GM21526 (cell line): ENCODE measurements around the gene UNC5C.

Experiments
- ATAC-seq: cut with Tn5 transposase; IDR thresholded peaks from one replicate; pipeline ENCODE4 v1.9.1; 2021; ENCODE audit warnings: moderate library complexity; ENCODE audit not compliant: unreplicated experiment, low FRiP score

UNC5C gene

GRCh38 chr4:95238554-95238953 lies 310.2 kb downstream of the UNC5C start:
- ATAC-seq = no peak

DNA sequence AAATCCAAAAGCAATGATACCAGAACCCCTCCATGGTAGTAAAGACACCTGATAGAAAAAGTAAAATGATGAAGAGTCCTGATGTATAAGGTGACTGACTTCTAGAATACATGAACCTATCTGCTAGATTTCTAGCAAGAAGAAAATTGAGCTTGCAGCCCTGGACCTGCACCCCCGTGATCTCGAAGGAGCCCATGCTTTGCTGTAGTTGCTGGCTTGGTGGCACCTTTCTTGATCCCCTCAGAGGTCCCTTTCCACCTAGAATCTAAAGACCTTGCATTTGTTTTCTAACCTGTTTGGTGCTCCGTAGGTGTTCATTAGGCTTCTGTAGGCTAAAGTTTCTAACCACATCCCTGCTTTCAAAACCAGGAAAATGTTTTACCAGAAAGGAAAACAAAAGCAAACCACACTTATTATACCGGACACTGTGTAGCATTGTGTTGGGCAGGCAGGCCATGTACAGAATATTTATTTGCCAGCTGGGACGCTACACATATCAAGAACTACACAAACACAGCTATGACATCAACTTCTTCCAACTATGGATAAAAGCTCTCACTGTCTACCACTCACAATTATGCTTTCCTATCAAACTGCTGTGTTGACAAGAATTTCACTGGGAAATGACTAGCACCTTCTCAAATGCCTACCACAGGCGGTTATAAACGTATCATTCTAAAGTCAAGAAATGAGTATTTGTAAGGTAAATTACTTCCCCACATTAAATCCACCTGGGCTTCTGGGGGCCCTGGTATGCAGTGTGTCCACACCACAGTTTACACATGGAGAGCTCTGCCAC lies 316.2 kb downstream of the UNC5C start:
- ATAC-seq = no peak

- ATAC-seq = no peak
Measured at GRCh38 chr4:95231681-95232080, 317.1 kb downstream of the UNC5C start.

GRCh38 chr4:95225849-95226248 lies 322.9 kb downstream of the UNC5C start:
- no peak for ATAC-seq

DNA sequence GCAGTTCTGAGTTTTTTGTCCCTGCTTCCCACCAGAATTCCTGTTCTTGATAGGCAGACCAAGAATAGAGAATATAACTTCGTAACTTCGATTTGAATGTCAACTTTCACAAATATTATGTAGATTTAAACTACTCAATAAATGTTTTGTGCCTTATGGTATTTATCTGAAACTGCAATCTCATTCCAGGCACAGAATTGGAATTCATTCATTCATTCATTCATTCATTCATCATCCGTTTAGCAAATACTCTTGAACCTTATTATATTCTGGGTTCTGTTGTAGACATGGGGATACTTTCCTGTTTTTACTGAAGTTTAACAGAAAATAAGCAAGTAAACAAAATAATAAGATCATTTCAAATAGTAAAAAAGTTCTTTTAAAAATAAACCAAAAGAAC lies 324.4 kb downstream of the UNC5C start:
- no peak for ATAC-seq

- no peak for ATAC-seq
Measured at GRCh38 chr4:95220205-95221175, 328.3 kb downstream of the UNC5C start.

DNA sequence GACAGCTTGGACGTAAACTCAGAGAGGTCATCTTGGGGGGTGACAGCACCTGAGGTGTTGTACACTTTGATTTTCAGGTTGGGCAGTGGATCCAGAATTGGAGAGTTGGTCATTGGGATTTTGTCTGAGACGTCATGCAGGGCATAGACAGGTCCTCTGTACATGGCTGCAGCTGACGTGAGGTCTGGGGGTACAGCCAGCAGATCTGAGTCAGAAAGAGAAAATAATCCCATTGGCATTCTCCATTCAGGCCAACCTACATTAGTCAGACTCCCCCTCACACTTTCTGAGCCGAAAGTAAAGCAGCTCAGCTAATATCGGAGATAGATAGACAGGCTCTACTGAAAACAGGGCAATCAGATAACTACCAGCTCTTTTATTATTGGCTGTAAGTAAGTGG lies 329.7 kb downstream of the UNC5C start:
- ATAC-seq = no peak

GRCh38 chr4:95217197-95217596 lies 331.6 kb downstream of the UNC5C start:
- no peak for ATAC-seq

DNA sequence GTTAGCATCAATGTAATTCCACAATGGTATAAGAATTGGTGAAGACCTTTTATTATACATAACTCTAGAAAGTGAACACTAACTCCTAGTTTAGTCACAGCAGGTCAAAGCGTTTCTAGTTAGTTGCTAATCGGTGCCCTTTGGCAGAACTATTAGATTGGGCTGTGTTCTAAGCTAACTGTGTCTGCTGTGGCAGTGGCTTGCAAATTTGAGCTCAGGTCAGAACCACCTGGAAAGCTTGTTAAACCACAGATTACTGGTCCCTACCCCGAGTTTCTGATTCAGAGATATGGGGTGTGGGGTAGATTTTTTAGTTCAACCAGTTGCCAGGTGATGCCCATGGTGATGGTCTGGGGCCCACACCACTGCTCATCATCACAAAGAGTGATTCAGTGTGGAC lies 332.1 kb downstream of the UNC5C start:
- no peak for ATAC-seq

DNA sequence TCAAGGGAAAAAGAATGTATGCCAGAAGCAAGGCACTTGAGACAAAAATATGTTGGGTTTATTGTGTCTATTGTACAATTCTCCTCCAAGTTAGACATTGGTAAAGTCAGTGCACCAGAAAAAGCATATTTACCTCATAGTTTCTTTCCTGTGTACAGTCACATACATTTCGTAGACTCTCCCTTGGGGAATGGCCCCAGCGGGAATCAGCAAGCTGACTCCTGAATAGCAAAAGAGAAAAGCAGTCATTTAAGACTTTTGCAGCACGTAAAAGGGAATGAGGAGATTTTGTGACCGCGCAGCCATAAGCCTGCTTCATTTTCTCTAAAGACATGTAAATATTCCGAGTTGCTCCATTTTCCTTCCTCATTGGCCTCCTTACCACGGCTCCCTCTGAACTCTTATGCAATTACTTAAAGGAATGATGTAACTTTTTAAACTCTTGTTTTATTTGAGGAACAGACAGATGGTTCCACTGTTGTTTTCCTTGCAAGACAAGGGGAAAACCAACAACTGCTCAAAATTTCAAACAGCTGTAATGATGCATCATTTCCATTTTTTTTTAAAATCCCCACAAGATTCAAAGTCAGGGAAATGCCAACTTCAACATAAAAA lies 332.7 kb downstream of the UNC5C start:
- no peak for ATAC-seq

DNA sequence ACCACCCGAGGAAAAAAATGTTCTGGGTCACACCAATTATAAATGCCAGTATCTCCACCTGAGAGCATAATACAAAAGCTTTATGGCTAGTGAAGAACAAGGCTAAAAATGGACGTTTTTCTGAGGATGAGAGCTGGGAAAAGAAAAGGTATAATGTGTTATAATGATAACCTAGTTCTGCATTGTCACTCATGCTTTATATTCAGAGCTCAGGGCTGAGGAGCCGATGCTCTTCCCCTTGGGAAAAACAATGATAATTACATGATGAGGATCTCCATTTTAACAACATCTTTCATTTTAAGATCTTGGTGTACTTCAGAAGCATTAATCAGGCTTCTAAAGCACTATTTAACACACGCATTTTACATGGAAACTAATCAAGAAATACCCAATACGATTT lies 333.7 kb downstream of the UNC5C start:
- no peak for ATAC-seq

DNA sequence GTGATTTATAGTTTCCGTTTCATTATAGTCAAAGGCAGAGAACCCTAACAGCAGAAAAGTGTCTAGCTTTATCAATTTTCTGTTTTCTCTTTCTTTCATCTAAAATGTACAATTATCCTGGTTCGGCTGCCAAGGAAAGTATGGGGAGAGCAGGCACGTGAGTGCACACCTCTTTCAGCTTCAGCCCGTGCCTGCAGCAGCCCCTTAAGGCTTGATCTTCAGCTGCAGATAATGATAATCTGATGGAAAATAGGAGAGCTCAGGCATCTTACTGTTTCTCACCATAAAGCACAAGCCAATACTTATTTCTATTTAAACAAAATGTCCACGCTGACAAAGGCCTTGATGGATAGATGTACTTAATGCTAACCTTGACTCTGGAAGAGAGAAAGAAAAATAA lies 334.4 kb downstream of the UNC5C start:
- ATAC-seq = no peak

GRCh38 chr4:95213366-95213765 lies 335.4 kb downstream of the UNC5C start:
- no peak for ATAC-seq

DNA sequence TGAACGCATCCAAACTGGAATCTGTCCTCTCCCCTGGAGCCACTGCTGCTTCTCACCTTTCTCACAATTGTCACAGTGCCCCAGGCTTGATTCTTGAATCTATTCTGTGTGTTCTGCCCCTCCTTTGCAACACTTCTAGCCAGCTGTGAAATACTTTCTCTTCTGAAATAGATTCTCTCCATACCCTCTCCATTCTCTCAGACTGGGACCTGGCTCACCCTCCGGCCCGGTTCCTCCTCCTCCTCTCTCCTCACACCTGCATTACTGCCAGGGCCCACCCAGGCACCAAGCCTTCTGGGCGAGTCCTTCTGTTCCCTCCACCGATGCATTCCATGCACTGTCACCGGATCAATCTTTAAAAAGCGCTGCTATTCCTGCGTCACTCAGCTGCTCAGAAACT lies 336.1 kb downstream of the UNC5C start:
- ATAC-seq = no peak

DNA sequence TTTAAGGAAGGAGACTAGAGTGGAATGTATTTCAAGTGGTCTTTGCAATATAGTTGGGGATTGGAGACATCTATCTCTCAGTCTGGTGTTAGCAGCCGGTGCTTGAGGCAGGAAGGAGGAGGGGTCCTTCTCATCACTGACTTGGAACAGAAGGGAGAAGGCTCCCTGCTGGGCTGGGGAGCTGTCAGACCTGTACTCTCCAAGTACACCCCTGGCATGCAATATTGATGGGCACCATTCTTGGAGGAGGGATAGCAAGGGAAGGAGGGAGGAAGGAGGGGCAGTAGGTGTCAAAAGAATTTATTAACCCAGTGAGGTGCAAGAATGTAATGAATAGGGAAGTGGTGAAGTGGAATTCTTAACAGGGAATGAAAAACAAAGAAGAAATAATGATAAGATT lies 338.8 kb downstream of the UNC5C start:
- no peak for ATAC-seq

DNA sequence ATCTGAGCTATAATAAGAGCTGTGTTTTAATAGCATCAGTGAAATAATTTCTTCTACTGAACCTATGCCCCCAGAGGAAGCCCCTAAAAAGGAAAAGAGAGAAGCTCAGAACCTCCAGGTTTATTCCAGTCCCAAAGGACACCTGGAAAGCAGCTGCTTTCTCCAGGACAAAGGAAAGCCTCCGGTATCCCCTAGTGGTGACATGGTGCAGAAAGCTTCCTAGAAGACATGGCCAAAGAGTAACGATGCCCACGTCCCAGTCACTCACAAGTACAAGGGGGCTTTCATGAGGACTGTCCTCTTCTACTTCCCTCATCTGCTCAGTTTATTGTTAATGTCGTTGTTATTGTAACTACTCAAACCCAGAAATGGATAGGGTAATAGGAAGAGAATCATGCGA lies 343.9 kb downstream of the UNC5C start:
- ATAC-seq = no peak

GRCh38 chr4:95204267-95204844 lies 344.4 kb downstream of the UNC5C start:
- no peak for ATAC-seq

- ATAC-seq = no peak
Measured at GRCh38 chr4:95198961-95199360, 349.8 kb downstream of the UNC5C start.

DNA sequence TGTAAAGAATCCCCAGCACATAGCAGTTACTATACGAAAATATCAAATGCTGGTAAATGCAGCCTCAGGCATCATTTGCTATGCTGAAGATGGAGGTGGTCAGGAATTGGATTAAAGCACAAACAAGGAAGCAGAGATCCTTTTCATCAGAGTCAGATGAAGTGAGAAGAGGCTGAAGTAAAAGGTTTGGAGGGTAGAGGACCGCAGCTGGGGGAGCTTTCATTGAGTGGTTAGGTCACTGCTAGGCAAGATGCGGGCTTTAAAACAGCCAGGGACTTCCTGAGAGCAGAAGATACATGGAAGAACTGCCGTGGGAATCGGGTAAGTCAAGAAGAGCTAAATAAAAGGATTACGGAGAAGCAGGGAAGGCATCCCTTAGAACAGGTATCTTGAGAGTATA lies 351.4 kb downstream of the UNC5C start:
- ATAC-seq = no peak

GRCh38 chr4:95193391-95194224 lies 355.2 kb downstream of the UNC5C start:
- ATAC-seq = no peak
